HG02623 (cell line): ENCODE data around the gene NDUFB4.
"Not testable (repeated sequence)": the region's sequence is repeated elsewhere in the genome, so short reads cannot be mapped to it uniquely, and the experiment has no call there.

Experiments
- ATAC-seq: cut with Tn5 transposase; IDR thresholded peaks from one replicate; pipeline ENCODE4 v1.9.1; 2021; ENCODE audit warnings: moderate library complexity; ENCODE audit not compliant: unreplicated experiment

Gene NDUFB4

GRCh38 chr3:120636795-120637401, 40.8 kb downstream of the NDUFB4 start:
- ATAC-seq = no peak

GRCh38 chr3:120637851-120638559, 41.9 kb downstream of the NDUFB4 start:
- no peak for ATAC-seq

- not testable (repeated sequence) for ATAC-seq
These were observed 42.7 kb downstream of the NDUFB4 start for GRCh38 chr3:120638820-120639219.

- no peak for ATAC-seq
These were observed 44.1 kb downstream of the NDUFB4 start for GRCh38 chr3:120640231-120640630.

GRCh38 chr3:120641696-120642246, 45.6 kb downstream of the NDUFB4 start:
- no peak for ATAC-seq

- no peak for ATAC-seq
These were observed 46.3 kb downstream of the NDUFB4 start for GRCh38 chr3:120642368-120642948.

- no peak for ATAC-seq
These were observed 49.1 kb downstream of the NDUFB4 start for GRCh38 chr3:120645083-120645845.

- no peak for ATAC-seq
These were observed 50.8 kb downstream of the NDUFB4 start for GRCh38 chr3:120646771-120647432.

GRCh38 chr3:120648290-120648689, 52.2 kb downstream of the NDUFB4 start:
- no peak for ATAC-seq

- no peak for ATAC-seq
These were observed 53.7 kb downstream of the NDUFB4 start for GRCh38 chr3:120649830-120650233.

- no peak for ATAC-seq
These were observed 54.2 kb downstream of the NDUFB4 start for GRCh38 chr3:120650311-120650710.
